Measurements from ENCODE around the gene SERPINA5. TPM values are rescaled to one million over a fixed set of nuclear protein-coding genes. Genes with fewer than 3 reads are reported as not detected.

Gene SERPINA5
- total RNA-seq, 1 donor = 0.09 TPM

GRCh38 chr14:94561656-94562010 is 19.6 kb upstream of the SERPINA5 start:
- no peak for TF ChIP-seq CTCF (IDR thresholded peaks at IDR 0.05; ENCODE audit: insufficient read depth, low read length)
- H3K4me3 ChIP-seq (ENCODE audit: low read depth, low read length) = no peak overlapping the region

GRCh38 chr14:94562022-94562421 is 19.2 kb upstream of the SERPINA5 start:
- TF ChIP-seq CTCF (IDR thresholded peaks at IDR 0.05; ENCODE audit: insufficient read depth, low read length) = no peak
- no peak overlapping the region for H3K4me3 ChIP-seq (ENCODE audit: low read depth, low read length)
- no peak for DNase-seq (ENCODE audit: low read depth)

More at GRCh38 chr14:94561656-94562010, 19.6 kb upstream of the SERPINA5 start:
- DNase-seq (ENCODE audit: low read depth) = no peak

GRCh38 chr14:94562941-94563883 is 18.0 kb upstream of the SERPINA5 start:
- no peak overlapping the region for H3K4me3 ChIP-seq (ENCODE audit: low read depth, low read length)
- no peak for TF ChIP-seq CTCF (IDR thresholded peaks at IDR 0.05; ENCODE audit: insufficient read depth, low read length)
- no peak for DNase-seq (ENCODE audit: low read depth)

- DNase-seq (ENCODE audit: low read depth) = no peak
- H3K4me3 ChIP-seq (ENCODE audit: low read depth, low read length) = no peak overlapping the region
- no peak for TF ChIP-seq CTCF (IDR thresholded peaks at IDR 0.05; ENCODE audit: insufficient read depth, low read length)
Observed at GRCh38 chr14:94564381-94564780, 16.8 kb upstream of the SERPINA5 start.

- no peak for TF ChIP-seq CTCF (IDR thresholded peaks at IDR 0.05; ENCODE audit: insufficient read depth, low read length)
Observed at GRCh38 chr14:94568186-94568585, 13.0 kb upstream of the SERPINA5 start.

GRCh38 chr14:94569381-94570001 is 11.7 kb upstream of the SERPINA5 start:
- no peak for TF ChIP-seq CTCF (IDR thresholded peaks at IDR 0.05; ENCODE audit: insufficient read depth, low read length)
- no peak overlapping the region for H3K4me3 ChIP-seq (ENCODE audit: low read depth, low read length)

More at GRCh38 chr14:94568186-94568585, 13.0 kb upstream of the SERPINA5 start:
- no peak overlapping the region for H3K4me3 ChIP-seq (ENCODE audit: low read depth, low read length)
- DNase-seq (ENCODE audit: low read depth) = no peak

More at GRCh38 chr14:94569381-94570001, 11.7 kb upstream of the SERPINA5 start:
- no peak for DNase-seq (ENCODE audit: low read depth)
